HUES6 (cell line): ENCODE measurements around the gene TRIOBP.

ENCODE experiments used
- H3K27ac ChIP-seq: 2 replicates; pipeline ENCODE4 v1.7.0; 2013; ENCODE audit warnings: low read depth, mild to moderate bottlenecking, low read length, inconsistent platforms
- H3K27me3 ChIP-seq: 2 replicates; pipeline ENCODE4 v1.6.1; 2013; ENCODE audit warnings: low read length; ENCODE audit not compliant: control insufficient read depth, insufficient read depth
- H3K36me3 ChIP-seq: 2 replicates; pipeline ENCODE4 v1.6.1; 2013; ENCODE audit warnings: low read length; ENCODE audit not compliant: control insufficient read depth, insufficient read depth
- H3K4me1 ChIP-seq: 2 replicates; pipeline ENCODE4 v1.6.1; 2013; ENCODE audit warnings: low read length; ENCODE audit not compliant: control insufficient read depth, insufficient read depth
- H3K4me3 ChIP-seq: 2 replicates; pipeline ENCODE4 v1.5.1; 2013; ENCODE audit warnings: low read depth, low read length
- H3K9ac ChIP-seq: one replicate; pipeline ENCODE4 v1.6.1; 2013; ENCODE audit warnings: mild to moderate bottlenecking, low read length
- H3K9me3 ChIP-seq: 2 replicates; pipeline ENCODE4 v1.6.1; 2013; ENCODE audit warnings: low read depth, low read length; ENCODE audit not compliant: control insufficient read depth, insufficient read depth

The TRIOBP gene

DNA sequence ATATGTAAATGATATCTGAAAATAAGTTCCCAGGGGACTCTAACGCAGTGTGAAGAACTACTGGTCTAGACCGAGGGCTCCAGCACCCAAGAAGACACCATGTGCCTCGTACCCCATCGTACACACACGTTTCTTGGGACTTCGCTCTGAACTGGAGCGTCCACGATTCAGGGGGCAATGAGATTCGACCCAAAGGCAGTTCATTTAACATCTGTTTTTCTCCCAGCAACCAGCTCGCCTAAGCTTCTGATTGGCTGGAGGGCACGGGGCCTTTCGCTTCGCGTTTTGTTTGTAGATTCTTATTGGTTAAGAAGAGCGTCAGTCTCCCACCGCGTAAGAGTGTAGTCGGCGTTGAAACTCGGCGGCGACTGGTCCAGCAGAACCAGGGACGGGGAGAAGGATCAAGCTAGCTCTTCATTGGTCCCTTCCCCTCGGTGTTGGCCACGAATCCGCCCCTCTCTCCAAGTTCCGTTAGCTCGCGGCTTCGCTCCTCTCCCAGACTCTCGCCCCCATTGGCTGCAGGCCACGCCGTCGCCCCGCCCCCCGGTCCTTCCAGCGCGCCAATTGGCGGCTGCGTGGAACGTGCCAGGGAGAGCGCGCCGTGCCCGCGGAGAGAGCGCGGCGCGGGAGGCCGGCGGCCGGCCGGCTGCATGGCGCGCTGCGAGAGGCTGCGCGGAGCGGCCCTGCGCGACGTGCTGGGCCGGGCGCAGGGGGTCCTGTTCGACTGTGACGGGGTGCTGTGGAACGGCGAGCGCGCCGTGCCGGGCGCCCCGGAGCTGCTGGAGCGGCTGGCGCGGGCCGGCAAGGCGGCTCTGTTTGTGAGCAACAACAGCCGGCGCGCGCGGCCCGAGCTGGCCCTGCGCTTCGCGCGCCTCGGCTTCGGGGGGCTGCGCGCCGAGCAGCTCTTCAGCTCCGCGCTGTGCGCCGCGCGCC is 38.4 kb upstream of the TRIOBP start, which contains the start of gene PDXP:
Gene PDXP (plus strand): TSS at position 591 of the 933 bp plus-strand sequence. CDS start 60 bp downstream, at position 651.
- Histone ChIP-seq H3K9me3 (no peaks in the 10 kb centered on the region), H3K36me3 (peaks cover 10% of the 10 kb centered on the region), H3K9ac (peak within 1 kb of the TSS; percentile 72), H3K27ac (no peak within 1 kb of the TSS), H3K4me3 (peak within 1 kb of the TSS; percentile 71), H3K4me1 (peaks cover 27% of the 10 kb centered on the region), H3K27me3 (no peaks in the 10 kb centered on the region)

DNA sequence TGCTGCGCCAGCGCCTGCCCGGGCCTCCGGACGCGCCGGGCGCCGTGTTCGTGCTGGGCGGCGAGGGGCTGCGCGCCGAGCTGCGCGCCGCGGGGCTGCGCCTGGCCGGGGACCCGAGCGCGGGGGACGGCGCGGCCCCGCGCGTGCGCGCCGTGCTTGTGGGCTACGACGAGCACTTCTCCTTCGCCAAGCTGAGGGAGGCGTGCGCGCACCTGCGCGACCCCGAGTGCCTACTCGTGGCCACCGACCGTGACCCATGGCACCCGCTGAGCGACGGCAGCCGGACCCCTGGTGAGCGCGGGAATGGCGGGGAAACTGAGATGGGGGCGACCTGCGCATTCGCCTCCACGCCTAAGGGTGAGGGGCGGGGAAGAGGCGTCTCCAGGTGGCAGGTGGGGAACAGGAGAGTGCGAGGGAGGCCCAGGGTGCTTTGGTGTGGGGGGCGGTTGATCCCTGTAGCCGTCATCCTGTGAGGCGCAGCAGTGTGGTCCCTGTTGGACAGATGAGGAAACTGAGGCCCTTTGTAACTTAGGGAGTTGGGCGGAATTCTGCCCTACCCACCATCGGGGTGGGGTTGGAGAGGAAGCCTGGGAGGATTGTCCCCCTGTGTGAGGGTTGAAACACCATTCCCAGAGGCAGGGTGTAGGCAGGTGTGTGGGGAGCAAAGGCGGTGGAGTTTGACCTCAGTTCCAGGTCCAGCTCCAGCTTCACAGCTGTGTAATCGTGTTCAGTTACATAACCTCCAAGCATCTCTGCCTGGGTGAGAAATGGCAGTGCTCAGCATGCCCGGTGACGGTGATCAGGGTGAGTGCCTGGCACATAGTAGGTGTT is 37.6 kb upstream of the TRIOBP start:
- Histone ChIP-seq H3K27ac (no peak overlapping the region), H3K27me3 (no peaks in the 10 kb centered on the region), H3K9ac (peak overlapping the region; percentile 72), H3K36me3 (peaks cover 3% of the 10 kb centered on the region; the same call in 1 of the 2 replicates), H3K4me1 (peaks cover 27% of the 10 kb centered on the region), H3K9me3 (no peaks in the 10 kb centered on the region), H3K4me3 (peak overlapping the region; percentile 71)

GRCh38 chr22:37659897-37660708 is 36.7 kb upstream of the TRIOBP start:
- no peaks in the 10 kb centered on the region for H3K9me3 ChIP-seq
- peak overlapping the region; percentile 71 for H3K4me3 ChIP-seq
- H3K9ac ChIP-seq = peak overlapping the region; percentile 72
- peaks cover 27% of the 10 kb centered on the region for H3K4me1 ChIP-seq
- H3K27me3 ChIP-seq = no peaks in the 10 kb centered on the region
- H3K27ac ChIP-seq = no peak overlapping the region
- H3K36me3 ChIP-seq = peaks cover 3% of the 10 kb centered on the region; the same call in 1 of the 2 replicates

GRCh38 chr22:37660709-37661045 is 36.2 kb upstream of the TRIOBP start:
- Histone ChIP-seq H3K27ac (no peak overlapping the region), H3K9ac (no peak overlapping the region), H3K27me3 (no peaks in the 10 kb centered on the region), H3K9me3 (no peaks in the 10 kb centered on the region), H3K36me3 (peaks cover 8% of the 10 kb centered on the region), H3K4me1 (peaks cover 27% of the 10 kb centered on the region), H3K4me3 (peak overlapping the region; percentile 71)

DNA sequence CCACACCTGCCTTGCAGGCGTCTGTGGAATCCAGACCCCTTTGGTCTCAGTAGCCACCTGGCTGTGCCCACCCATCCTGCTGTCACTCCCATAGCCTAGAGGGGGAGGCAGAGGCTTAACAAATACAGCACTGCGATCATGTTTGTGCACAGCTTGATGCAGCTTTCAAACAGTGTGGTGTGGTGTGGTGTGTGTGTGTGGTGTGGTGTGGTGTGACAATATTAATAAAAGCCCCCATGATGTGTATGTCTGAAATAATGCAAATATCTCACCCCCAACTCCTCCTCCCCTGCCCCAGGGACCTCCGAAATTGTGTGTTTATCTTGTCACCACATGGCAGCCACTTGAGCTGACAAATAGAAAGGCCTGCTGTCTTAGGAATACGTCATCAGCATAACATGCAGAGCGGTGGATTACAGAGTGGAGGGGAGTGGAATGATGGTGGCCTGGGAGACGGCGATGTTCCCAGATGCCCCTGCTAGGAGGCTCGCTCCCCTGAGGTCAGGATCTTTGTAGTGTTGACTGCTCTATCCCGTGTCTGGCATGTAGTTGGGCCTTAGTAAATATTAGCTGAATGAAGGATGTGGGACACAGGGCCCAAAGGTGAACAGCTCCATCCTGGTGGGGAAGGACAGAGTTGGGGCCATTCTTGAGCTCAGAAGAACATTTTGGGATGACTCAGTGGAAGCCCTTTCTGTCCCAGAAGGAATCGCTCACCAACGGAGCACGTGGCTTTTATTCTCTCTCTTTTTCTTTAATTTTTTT is 35.5 kb upstream of the TRIOBP start:
- peaks cover 27% of the 10 kb centered on the region for H3K4me1 ChIP-seq
- H3K9me3 ChIP-seq = no peaks in the 10 kb centered on the region
- peak overlapping the region; percentile 21; the same call in 1 of the 2 replicates for H3K4me3 ChIP-seq
- H3K9ac ChIP-seq = no peak overlapping the region
- H3K27ac ChIP-seq = no peak overlapping the region
- no peaks in the 10 kb centered on the region for H3K27me3 ChIP-seq
- H3K36me3 ChIP-seq = peaks cover 15% of the 10 kb centered on the region

DNA sequence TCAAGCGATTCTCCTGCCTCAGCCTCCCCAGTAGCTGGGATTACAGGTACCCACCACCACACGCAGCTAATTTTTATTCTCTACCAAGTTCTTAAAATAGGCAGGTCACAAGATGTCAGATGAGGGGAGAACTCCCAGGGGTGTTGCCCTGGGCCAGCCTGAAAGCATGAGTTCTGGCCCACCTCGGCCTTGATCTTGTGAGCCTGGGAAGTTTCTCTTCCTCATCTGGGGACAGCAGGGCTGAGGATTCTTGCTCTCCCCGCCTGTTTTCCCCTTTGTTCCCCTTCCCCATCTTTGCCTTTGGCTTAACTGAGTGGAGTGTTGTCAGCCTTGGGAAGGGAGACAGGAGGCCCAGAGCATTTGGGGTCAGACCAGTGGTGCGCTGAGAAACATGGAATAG is 34.8 kb upstream of the TRIOBP start:
- Histone ChIP-seq H3K4me1 (peaks cover 27% of the 10 kb centered on the region), H3K9me3 (no peaks in the 10 kb centered on the region), H3K27ac (no peak overlapping the region), H3K4me3 (no peak overlapping the region), H3K27me3 (no peaks in the 10 kb centered on the region), H3K36me3 (peaks cover 21% of the 10 kb centered on the region), H3K9ac (no peak overlapping the region)

DNA sequence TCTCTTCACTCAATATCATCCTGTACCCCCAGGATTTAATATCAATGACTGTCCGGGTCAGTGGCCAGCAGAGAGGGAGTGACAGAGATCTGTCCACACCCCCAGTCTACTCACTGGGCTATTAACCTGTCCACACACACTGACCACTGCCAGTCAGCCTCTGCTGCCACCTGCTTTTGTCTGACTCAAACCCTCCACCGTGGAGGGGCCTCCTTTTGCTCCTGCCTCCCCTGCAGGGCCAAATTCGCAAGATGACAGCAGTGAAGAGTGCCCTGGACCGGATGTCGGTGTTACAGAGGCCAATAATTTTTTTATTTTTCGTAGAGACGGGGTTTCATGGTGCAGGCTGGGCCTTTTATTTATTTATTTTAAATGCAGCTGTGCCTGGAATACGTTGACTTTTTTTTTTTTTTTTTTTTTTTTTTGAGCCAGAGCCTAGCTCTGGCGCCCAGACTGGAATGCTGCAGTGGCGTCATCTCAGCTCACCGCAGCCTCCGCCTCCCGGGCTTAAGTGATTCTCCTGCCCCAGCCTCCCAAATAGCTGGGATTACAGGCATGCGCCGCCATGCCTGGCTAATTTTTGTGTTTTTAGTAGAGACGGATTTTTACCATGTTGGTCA is 33.2 kb upstream of the TRIOBP start:
- Histone ChIP-seq H3K4me1 (peaks cover 26% of the 10 kb centered on the region), H3K36me3 (peaks cover 23% of the 10 kb centered on the region), H3K4me3 (no peak overlapping the region), H3K9ac (no peak overlapping the region), H3K9me3 (no peaks in the 10 kb centered on the region), H3K27ac (no peak overlapping the region), H3K27me3 (no peaks in the 10 kb centered on the region)

DNA sequence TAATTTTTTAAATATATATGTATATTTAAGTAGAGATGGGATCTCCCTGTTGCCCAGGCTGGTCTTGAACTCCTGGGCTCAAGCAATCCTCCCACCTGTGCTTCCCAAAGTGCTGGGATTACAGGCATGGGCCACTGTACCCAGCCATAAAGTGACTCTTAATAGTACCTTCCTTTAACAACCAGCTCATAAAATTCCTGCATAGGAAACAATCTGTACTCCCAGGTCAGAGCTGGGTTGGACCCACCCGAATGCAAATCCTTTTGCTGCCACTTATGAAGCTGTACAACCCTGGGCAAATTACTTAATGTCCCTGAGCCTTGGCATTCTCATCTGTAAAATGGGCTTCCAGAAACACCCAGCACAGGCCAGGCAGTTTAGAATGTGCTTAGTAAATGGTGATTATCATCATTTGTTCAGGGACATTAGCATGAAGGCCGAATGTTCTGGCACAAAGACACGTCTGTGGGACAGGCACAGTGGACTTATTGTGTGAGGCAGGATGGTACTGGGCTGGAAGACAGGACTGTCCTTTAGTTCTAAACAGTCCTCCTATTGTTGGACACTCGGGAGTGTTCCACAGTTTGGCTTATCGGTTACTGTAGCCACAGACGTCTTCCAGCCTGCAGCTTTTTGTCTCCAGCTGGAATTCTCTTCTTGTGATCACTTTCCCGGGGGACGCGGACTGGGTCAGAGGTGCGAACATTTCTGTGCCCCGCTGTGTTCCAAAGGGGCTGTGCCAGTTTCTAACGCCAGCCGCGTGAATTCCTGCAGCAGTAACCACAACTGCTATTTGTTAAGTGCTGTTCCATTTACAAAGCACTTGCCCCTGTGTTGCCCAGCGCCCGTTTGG is 32.4 kb upstream of the TRIOBP start:
- no peak overlapping the region for H3K27ac ChIP-seq
- no peak overlapping the region for H3K9ac ChIP-seq
- peaks cover 23% of the 10 kb centered on the region for H3K36me3 ChIP-seq
- no peaks in the 10 kb centered on the region for H3K27me3 ChIP-seq
- H3K4me3 ChIP-seq = no peak overlapping the region
- H3K9me3 ChIP-seq = no peaks in the 10 kb centered on the region
- peaks cover 23% of the 10 kb centered on the region for H3K4me1 ChIP-seq

GRCh38 chr22:37665487-37665886 is 31.4 kb upstream of the TRIOBP start:
- peaks cover 13% of the 10 kb centered on the region for H3K4me1 ChIP-seq
- peaks cover 23% of the 10 kb centered on the region for H3K36me3 ChIP-seq
- no peaks in the 10 kb centered on the region for H3K27me3 ChIP-seq
- H3K27ac ChIP-seq = no peak overlapping the region
- no peak overlapping the region for H3K9ac ChIP-seq
- H3K9me3 ChIP-seq = no peaks in the 10 kb centered on the region
- no peak overlapping the region for H3K4me3 ChIP-seq
